ENCODE data around the gene DIAPH1.

DIAPH1 gene

GRCh38 chr5:141506381-141507155, 112.2 kb downstream of the DIAPH1 start:
- DNase-seq (ENCODE audit: low read depth) = no peak

DNA sequence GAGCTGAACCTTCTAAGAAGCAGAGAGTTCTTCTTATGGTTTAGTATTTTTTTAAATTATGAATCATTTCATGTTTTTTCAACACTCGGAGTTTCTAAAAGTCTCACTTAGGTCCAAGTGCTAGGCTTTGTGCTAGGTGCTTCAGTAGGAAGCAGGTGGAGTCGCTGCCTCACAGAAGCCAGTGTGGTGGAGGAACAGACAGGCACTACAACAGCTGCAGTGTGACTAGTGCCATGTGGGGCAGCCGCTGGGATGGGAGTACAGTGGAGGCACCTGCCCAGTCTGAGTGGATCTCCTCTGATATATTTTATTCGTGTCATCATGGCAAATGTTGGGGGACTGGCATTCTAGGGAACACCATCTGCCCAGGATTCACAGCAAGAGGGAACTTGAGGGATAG, 114.6 kb downstream of the DIAPH1 start:
- DNase-seq (ENCODE audit: low read depth) = no peak

- no peak for DNase-seq (ENCODE audit: low read depth)
Measured at GRCh38 chr5:141503681-141504080, 115.1 kb downstream of the DIAPH1 start.

DNA sequence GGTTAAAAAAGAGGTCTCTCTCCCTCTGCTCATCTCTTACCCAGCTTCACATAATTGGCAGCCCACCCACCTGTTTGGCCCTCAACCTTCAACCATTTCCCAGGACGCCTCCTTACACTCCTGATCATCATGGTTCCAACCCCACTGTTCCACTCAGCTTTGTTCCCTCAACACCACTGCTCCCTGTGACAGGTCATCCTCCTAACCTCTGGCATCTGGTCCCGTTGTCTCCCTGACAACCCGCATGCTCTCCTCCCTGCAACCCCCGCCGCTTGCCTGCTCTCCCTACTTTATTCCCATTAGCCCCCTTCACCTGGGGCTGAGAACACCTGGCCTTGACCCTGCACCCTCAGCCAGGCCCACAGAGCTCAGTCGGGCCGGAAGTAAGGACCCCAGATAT, 117.0 kb downstream of the DIAPH1 start:
- no peak for DNase-seq (ENCODE audit: low read depth)

GRCh38 chr5:141496038-141496437, 122.8 kb downstream of the DIAPH1 start:
- DNase-seq (ENCODE audit: low read depth) = no peak

DNA sequence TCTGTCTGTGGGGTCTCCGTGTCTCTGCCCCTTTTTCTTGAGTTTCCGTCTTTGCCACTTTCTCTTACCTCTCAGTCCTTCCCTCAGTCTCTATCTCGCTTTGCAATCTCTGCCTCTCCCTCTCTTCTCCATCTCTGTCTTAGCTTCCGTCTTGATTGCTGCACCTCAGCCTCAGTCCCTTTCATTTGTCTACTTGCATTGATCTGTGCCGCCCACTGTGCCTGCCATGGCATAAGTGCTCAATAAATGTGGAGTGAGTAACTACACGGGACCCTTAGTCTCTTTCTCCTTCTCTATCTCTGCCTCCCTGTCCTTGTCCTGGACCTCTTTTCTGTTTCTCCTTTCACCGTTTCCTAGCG, 123.4 kb downstream of the DIAPH1 start:
- DNase-seq (ENCODE audit: low read depth) = no peak

GRCh38 chr5:141494761-141495452, 123.9 kb downstream of the DIAPH1 start:
- no peak for DNase-seq (ENCODE audit: low read depth)

DNA sequence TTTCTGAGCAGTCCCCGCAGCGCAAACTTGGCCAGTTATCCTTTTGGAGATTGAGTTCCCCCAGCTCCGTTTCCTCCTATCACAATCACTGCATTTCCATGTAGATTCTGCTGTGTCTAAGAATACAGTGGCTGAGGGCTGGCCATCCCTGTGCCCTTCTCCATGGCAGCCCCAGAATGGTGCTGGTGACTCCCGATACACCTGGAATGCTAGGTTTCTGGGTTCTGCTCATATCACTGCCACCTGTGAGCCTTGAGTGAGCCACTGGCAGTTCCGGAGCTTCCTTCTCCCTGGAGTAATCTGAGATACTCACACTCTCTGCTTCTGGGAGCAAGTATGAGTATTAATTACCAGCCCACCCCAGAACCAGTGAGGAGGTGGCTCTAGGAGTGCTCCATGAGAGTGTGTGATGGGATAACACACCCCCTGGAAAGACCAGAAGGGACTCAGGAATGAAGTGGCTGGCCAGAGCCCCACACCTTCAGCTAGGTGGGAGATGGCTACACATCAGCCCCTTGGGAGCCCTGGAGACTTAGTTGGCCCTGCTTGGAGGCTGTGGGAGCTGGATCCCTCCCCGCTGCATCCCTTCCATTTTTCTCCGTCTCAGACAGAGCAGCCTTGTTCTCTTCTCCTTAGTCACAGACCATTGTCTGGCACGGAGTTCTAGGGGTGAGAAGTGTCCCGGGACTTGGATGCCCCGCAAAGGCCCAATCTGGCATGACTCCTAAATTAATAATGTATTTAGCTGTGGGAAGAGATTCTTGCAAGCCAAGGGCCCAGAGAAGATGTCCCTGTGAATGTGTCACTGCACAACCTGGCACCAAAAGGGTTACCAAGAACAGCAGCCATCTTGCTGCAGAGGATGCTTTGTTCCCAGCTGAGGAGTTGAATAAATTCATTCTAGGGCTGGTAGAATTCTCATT, 125.0 kb downstream of the DIAPH1 start:
- DNase-seq (ENCODE audit: low read depth) = no peak

DNA sequence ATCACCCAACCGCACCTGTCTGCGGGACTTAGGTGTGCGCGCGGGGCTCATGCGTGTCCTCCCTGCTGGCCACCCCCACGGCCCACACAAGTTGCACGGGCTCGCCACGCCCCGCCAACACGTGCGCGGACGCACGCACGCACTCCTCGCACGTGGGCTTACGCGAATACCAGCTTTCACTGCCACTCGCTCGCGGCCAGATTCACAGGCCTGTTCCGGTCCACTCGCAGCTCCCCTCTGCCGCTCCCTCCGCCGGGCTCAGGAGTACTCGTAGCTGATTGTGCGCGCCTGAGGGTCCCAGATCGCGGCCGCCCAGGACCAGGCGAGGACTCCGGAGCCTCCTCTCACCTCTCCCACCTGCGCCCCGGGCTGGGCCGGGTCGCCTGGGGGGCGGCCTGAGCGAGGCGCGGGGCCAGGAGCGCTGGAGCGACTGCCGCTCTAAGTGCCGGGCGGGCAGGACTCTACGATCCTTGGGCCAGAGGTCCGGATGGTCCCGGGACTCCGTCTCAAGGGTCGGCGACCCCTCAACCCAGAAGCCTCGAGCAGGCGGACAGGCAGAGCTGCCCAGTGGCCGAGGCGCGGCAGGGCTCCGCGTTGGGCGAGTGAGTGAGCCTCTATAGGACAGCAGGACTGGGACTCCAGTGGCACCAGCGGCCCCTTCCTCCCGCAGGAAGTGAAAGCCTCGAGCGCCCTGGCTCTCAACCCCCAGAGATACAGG, 126.5 kb downstream of the DIAPH1 start:
- no peak for DNase-seq (ENCODE audit: low read depth)

DNA sequence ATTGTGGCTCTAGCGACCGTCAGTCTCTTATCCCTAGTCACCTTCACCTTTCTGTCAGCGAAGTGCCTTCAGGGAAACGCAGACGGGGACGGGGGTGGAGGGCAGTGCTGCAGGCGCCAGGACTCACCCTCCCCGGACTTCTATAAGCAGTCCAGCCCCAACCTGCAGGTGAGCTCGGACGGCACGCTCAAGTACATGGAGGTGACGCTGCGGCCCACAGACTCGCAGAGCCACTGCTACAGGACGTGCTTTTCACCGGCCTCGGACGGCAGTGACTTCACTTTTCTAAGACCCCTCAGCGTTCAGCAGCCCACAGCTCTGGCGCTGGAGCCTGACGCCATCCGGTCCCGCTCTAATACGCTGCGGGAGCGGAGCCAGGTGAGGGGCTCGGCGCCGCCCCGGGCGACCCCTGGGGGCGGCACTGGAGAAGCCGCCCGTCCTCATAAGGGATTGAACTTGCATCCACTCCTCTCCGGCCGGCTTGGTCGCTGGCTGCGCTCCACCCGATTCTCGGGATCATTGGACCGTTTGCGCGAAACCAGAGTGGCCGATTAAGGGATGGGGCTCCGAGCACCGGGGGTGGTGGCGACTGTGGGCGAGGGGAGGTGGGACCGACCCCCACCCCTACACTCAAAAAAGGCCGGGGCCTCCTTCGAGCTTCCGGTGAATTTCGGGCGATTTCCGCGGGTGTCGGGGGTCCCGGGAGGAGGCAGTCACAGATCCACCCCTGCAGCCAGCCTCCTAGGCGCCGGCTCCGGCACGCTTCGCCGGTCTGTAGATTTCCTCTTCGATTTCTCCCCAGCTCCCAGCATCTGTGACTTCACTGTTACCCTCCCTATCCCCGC, 127.3 kb downstream of the DIAPH1 start:
- DNase-seq (ENCODE audit: low read depth) = no peak

DNA sequence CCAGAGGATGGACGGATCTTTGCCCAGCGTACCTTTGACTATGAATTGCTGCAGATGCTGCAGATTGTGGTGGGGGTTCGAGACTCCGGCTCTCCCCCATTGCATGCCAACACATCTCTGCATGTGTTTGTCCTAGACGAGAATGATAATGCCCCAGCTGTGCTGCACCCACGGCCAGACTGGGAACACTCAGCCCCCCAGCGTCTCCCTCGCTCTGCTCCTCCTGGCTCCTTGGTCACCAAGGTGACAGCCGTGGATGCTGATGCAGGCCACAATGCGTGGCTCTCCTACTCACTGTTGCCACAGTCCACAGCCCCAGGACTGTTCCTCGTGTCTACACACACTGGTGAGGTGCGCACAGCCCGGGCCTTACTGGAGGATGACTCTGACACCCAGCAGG, 128.0 kb downstream of the DIAPH1 start:
- DNase-seq (ENCODE audit: low read depth) = no peak

- no peak for DNase-seq (ENCODE audit: low read depth)
Measured at GRCh38 chr5:141490271-141490670, 128.5 kb downstream of the DIAPH1 start.

DNA sequence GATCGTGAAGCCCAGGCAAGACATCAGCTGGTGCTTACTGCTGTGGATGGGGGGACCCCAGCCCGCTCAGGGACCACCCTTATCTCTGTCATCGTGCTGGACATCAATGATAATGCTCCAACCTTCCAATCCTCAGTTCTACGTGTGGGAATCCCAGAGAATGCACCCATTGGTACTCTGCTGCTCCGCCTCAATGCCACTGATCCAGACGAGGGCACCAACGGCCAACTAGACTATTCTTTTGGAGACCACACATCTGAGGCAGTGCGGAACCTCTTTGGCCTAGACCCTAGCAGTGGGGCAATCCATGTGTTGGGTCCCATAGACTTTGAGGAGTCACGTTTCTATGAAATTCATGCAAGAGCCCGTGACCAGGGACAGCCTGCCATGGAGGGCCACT, 129.0 kb downstream of the DIAPH1 start:
- DNase-seq (ENCODE audit: low read depth) = no peak

DNA sequence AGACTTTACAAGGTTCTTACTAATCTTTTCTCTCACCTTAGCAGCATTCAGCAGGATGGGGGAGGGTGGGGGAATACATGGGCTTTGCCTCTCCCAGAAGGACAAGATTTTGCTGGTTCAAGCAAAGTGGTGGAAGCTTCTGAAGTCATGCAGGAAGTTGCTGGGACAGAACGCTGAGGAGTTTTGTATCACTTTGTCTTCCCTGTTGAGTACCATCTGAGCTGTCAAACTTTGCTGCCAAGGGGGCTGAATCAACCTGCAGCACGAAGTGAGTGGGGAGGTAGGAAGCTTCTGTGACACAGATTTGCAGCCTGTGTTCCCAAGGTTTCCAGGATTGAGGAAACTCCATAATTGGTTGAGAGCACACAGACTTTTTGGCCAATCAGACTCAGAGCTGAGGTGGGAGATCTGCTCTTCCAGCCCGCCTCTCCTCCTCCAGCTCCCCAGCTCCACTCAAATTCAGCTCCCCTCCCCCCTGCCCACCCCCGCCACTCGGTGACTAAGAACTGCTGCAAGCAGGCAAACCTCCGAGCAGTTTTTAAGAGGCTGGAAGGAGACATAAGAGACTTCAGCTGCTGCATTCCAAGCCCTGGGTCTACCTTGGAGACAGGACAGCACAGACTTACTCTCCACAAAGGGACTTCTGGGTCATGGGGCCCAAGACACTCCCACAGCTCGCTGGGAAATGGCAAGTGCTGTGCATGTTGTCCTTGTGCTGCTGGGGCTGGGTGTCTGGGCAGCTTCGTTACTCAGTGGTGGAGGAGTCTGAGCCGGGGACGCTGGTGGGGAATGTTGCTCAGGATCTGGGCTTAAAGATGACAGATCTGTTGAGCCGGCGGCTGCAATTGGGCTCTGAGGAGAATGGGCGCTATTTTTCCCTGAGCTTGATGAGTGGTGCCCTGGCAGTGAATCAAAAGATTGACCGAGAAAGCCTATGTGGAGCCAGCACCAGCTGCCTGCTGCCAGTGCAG, 129.9 kb downstream of the DIAPH1 start, which contains the start of gene PCDHGC5:
Gene PCDHGC5, plus strand, starts transcription at position 491 of the 971 bp plus-strand sequence. Its CDS starts 160 bp downstream, at position 651.
- no peak for DNase-seq (ENCODE audit: low read depth)

DNA sequence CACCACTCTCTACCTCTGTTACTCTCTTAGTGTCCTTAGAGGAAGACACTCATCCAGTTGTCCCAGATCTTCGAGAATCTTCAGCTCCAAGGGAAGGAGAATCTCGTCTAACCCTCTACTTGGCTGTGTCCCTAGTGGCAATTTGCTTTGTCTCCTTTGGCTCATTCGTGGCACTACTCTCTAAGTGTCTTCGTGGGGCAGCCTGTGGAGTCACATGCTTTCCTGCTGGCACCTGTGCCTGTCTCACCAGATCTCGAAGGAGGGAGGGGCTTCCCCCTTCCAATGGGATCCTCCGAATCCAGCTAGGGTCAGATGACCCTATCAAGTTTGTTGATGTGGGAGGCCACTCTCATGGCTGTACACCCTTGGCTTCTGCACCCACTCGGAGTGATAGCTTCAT, 131.7 kb downstream of the DIAPH1 start:
- DNase-seq (ENCODE audit: low read depth) = no peak

GRCh38 chr5:141486091-141486490, 132.7 kb downstream of the DIAPH1 start:
- DNase-seq (ENCODE audit: low read depth) = no peak

GRCh38 chr5:141485321-141486055, 133.3 kb downstream of the DIAPH1 start:
- no peak for DNase-seq (ENCODE audit: low read depth)

- DNase-seq (ENCODE audit: low read depth) = no peak
Measured at GRCh38 chr5:141484641-141485311, 134.0 kb downstream of the DIAPH1 start, which contains the start of gene PCDHGC4. PCDHGC4 (plus strand) TSS chr5:141485030; CDS start chr5:141485174, 144 bp downstream.

Measured in activated T-cell treated with anti-CD3 and anti-CD28 coated beads for 1 hour (primary cell).